ENCODE measurements around the gene PRKG1. TPM values are rescaled to one million over a fixed set of nuclear protein-coding genes. Genes with fewer than 3 reads are reported as not detected.
"Not testable (repeated sequence)": the region's sequence is repeated elsewhere in the genome, so short reads cannot be mapped to it uniquely, and the experiment has no call there.

Gene PRKG1
- total RNA-seq, 1 donor: 67.3 TPM

- DNase-seq (ENCODE audit: low read depth in 2 of 3, low spot score in 2 of 3): no peak
These were observed 1138.5 kb downstream of the PRKG1 start for GRCh38 chr10:52212802-52213201.

GRCh38 chr10:52213321-52213752 is 1139.0 kb downstream of the PRKG1 start:
- DNase-seq (ENCODE audit: low read depth in 2 of 3, low spot score in 2 of 3): peak in 1 of 3 donors; percentile 51

- peak; percentile 10 to 85 (median 65) for DNase-seq (ENCODE audit: low read depth in 2 of 3, low spot score in 2 of 3)
These were observed 1141.6 kb downstream of the PRKG1 start for GRCh38 chr10:52215745-52216361.

- DNase-seq (ENCODE audit: low read depth in 2 of 3, low spot score in 2 of 3): peak in 2 of 3 donors; percentile 45 to 84
These were observed 1142.6 kb downstream of the PRKG1 start for GRCh38 chr10:52216852-52217251.

- DNase-seq (ENCODE audit: low read depth in 2 of 3, low spot score in 2 of 3): no peak
These were observed 1143.2 kb downstream of the PRKG1 start for GRCh38 chr10:52217531-52217930.

GRCh38 chr10:52220947-52221346 is 1146.7 kb downstream of the PRKG1 start:
- DNase-seq (ENCODE audit: low read depth in 2 of 3, low spot score in 2 of 3): no peak

GRCh38 chr10:52221923-52222322 is 1147.6 kb downstream of the PRKG1 start:
- no peak for DNase-seq (ENCODE audit: low read depth in 2 of 3, low spot score in 2 of 3)

GRCh38 chr10:52226197-52226847 is 1152.0 kb downstream of the PRKG1 start:
- DNase-seq (ENCODE audit: low read depth in 2 of 3, low spot score in 2 of 3): no peak

- DNase-seq (ENCODE audit: low read depth in 2 of 3, low spot score in 2 of 3): no peak
These were observed 1154.3 kb downstream of the PRKG1 start for GRCh38 chr10:52228556-52228955.

GRCh38 chr10:52229291-52229931 is 1155.1 kb downstream of the PRKG1 start:
- DNase-seq (ENCODE audit: low read depth in 2 of 3, low spot score in 2 of 3): no peak

- peak in 1 of 3 donors; percentile 12 for DNase-seq (ENCODE audit: low read depth in 2 of 3, low spot score in 2 of 3)
These were observed 1158.5 kb downstream of the PRKG1 start for GRCh38 chr10:52232561-52233350.

GRCh38 chr10:52233351-52233991 is 1159.2 kb downstream of the PRKG1 start:
- not testable (repeated sequence) for DNase-seq (ENCODE audit: low read depth in 2 of 3, low spot score in 2 of 3)

GRCh38 chr10:52239771-52240170 is 1165.5 kb downstream of the PRKG1 start:
- no peak for DNase-seq (ENCODE audit: low read depth in 2 of 3, low spot score in 2 of 3)

- no peak for DNase-seq (ENCODE audit: low read depth in 2 of 3, low spot score in 2 of 3)
These were observed 1171.3 kb downstream of the PRKG1 start for GRCh38 chr10:52245547-52245946.

GRCh38 chr10:52247929-52248328 is 1173.6 kb downstream of the PRKG1 start:
- DNase-seq (ENCODE audit: low read depth in 2 of 3, low spot score in 2 of 3): not testable (repeated sequence)

GRCh38 chr10:52248697-52249306 is 1174.5 kb downstream of the PRKG1 start:
- no peak for DNase-seq (ENCODE audit: low read depth in 2 of 3, low spot score in 2 of 3)

- DNase-seq (ENCODE audit: low read depth in 2 of 3, low spot score in 2 of 3): no peak
These were observed 1175.6 kb downstream of the PRKG1 start for GRCh38 chr10:52249850-52250395.

GRCh38 chr10:52250510-52250909 is 1176.2 kb downstream of the PRKG1 start:
- DNase-seq (ENCODE audit: low read depth in 2 of 3, low spot score in 2 of 3): no peak

- no peak for DNase-seq (ENCODE audit: low read depth in 2 of 3, low spot score in 2 of 3)
These were observed 1178.0 kb downstream of the PRKG1 start for GRCh38 chr10:52252307-52252706.
